Osteocyte (in vitro differentiated cells): Measurements from ENCODE around the gene EDAR. TPM values are rescaled to one million over a fixed set of nuclear protein-coding genes. Genes with fewer than 3 reads are reported as not detected.

Experiments used
- DNase-seq: peaks from one replicate; pipeline ENCODE4 v3.0.0; 2021; ENCODE audit warnings: mixed read lengths; ENCODE audit not compliant: unreplicated experiment; ENCODE audit errors: extremely low spot score
- H3K27ac Mint-ChIP-seq: one replicate; pipeline ENCODE4 v1.8.0; 2021; ENCODE audit warnings: mild to moderate bottlenecking, mixed read lengths; ENCODE audit not compliant: unreplicated experiment
- H3K27me3 Mint-ChIP-seq: one replicate; pipeline ENCODE4 v1.8.0; 2021; ENCODE audit warnings: mixed read lengths; ENCODE audit not compliant: unreplicated experiment
- H3K36me3 Mint-ChIP-seq: one replicate; pipeline ENCODE4 v1.8.0; 2021; ENCODE audit warnings: mixed read lengths; ENCODE audit not compliant: unreplicated experiment
- H3K4me1 Mint-ChIP-seq: one replicate; pipeline ENCODE4 v1.8.0; 2021; ENCODE audit warnings: mixed read lengths; ENCODE audit not compliant: unreplicated experiment
- H3K4me3 Mint-ChIP-seq: one replicate; pipeline ENCODE4 v1.8.0; 2021; ENCODE audit warnings: mild to moderate bottlenecking, moderate library complexity, mixed read lengths; ENCODE audit not compliant: unreplicated experiment
- H3K9me3 Mint-ChIP-seq: one replicate; pipeline ENCODE4 v1.8.0; 2021; ENCODE audit warnings: mixed read lengths; ENCODE audit not compliant: unreplicated experiment
- total RNA-seq: library from RNA; stranded (reverse); gene quantifications from 2 replicates; pipeline ENCODE4 v1.2.1, GENCODE V29; 2021
- TF ChIP-seq, protein P1 (sequence below): fragments of 200-600 bp; sonication (generic); IDR thresholded peaks from 2 replicates; pipeline ENCODE4 v1.5.0; 2021; ENCODE audit warnings: antibody characterized with exemption, mild to moderate bottlenecking, moderate library complexity

The EDAR gene
- total RNA-seq, 1 donor from 2014 or later = not detected

DNA sequence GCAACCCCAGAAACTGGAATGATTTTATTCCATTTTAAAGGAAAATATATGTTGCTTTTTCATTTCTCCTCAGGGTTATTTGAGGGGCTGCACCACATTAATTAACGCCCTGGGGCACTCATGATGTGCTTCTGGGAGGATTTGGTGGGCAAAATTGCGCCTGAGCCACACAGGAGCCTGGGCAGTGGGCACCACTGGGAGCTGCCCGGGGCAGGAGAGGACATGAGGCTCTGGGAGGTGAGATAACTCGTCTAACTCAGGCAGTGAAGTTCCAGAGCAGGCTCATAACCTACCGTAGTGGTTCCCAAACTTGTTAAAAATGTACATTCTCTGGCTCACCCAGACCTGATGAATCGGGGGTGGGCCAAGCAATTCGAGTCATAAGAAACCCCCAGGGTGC is 68.3 kb downstream of the EDAR start:
- Mint-ChIP-seq H3K4me3 (no peak overlapping the region), H3K36me3 (peaks cover 2% of the 10 kb centered on the region), H3K27ac (no peak overlapping the region), H3K27me3 (peaks cover 68% of the 10 kb centered on the region), H3K4me1 (no peaks in the 10 kb centered on the region), H3K9me3 (no peaks in the 10 kb centered on the region)
- no peak for DNase-seq
- TF ChIP-seq, protein P1, sequence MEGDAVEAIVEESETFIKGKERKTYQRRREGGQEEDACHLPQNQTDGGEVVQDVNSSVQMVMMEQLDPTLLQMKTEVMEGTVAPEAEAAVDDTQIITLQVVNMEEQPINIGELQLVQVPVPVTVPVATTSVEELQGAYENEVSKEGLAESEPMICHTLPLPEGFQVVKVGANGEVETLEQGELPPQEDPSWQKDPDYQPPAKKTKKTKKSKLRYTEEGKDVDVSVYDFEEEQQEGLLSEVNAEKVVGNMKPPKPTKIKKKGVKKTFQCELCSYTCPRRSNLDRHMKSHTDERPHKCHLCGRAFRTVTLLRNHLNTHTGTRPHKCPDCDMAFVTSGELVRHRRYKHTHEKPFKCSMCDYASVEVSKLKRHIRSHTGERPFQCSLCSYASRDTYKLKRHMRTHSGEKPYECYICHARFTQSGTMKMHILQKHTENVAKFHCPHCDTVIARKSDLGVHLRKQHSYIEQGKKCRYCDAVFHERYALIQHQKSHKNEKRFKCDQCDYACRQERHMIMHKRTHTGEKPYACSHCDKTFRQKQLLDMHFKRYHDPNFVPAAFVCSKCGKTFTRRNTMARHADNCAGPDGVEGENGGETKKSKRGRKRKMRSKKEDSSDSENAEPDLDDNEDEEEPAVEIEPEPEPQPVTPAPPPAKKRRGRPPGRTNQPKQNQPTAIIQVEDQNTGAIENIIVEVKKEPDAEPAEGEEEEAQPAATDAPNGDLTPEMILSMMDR = no peak

DNA sequence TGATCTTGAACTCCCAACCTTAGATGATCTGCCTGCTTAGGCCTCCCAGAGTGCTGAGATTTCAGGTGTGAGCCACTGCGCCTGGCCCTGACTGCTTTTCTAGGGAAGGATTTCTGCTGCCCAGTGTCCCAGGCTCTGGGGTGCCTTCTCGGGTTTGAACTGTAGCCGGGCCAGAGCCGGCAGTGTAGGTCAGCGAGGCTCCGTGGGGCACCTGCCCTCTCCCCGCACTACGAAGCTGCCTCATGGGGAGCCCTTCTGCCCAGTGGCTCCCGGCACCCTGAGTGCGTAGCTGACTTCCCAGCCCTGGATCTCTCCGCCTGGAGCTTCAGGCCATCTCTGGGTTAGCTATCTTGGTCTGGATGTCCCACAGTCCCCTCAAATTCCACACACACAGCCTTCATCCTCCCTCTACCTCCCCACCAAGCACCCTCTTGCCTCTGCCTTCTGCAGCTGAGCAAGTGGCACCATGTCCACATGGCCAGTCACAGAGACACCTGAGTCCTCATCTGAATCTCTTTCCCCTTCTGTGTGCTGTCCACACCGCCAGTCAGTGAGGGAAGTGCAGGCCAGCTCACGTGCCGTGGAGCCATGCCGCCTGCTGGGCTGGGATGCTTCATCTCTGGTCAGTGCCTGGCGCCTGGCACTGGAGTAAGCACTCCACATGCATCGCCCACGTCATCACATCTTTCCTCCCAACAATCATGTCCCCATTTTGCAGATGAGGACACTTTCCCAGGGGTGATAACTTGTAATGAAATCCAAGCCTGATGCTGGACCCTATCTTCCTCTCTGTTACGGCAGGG is 69.2 kb downstream of the EDAR start:
- no peak for DNase-seq
- no peaks in the 10 kb centered on the region for H3K4me1 Mint-ChIP-seq
- H3K36me3 Mint-ChIP-seq = peaks cover 2% of the 10 kb centered on the region
- H3K27ac Mint-ChIP-seq = no peak overlapping the region
- no peak overlapping the region for H3K4me3 Mint-ChIP-seq
- TF ChIP-seq, protein P1 = no peak
- H3K9me3 Mint-ChIP-seq = no peaks in the 10 kb centered on the region
- H3K27me3 Mint-ChIP-seq = peaks cover 62% of the 10 kb centered on the region

DNA sequence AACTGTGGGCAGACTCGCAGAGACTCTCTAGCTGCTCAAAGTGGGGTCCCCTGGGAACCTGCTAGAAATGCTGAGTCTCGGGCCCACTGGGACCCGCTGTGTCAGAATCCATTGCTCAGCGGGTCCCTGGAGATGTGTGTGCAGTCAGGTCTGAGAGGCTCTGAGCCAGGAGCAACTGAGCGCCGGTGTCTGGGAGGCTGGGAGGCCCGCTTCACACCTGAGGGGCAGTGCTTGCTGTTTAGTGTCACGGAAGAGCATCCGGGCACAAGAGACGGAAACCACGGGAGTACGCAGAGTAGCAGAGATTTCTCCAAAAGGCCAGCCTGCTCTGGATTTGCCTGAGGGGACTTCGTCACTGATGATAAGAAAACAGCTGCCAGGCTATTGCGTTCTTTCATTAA is 70.1 kb downstream of the EDAR start:
- TF ChIP-seq, protein P1 = no peak
- Mint-ChIP-seq H3K9me3 (no peaks in the 10 kb centered on the region), H3K36me3 (peaks cover 2% of the 10 kb centered on the region), H3K27ac (no peak overlapping the region), H3K4me1 (no peaks in the 10 kb centered on the region), H3K27me3 (peaks cover 55% of the 10 kb centered on the region), H3K4me3 (no peak overlapping the region)
- DNase-seq = no peak

DNA sequence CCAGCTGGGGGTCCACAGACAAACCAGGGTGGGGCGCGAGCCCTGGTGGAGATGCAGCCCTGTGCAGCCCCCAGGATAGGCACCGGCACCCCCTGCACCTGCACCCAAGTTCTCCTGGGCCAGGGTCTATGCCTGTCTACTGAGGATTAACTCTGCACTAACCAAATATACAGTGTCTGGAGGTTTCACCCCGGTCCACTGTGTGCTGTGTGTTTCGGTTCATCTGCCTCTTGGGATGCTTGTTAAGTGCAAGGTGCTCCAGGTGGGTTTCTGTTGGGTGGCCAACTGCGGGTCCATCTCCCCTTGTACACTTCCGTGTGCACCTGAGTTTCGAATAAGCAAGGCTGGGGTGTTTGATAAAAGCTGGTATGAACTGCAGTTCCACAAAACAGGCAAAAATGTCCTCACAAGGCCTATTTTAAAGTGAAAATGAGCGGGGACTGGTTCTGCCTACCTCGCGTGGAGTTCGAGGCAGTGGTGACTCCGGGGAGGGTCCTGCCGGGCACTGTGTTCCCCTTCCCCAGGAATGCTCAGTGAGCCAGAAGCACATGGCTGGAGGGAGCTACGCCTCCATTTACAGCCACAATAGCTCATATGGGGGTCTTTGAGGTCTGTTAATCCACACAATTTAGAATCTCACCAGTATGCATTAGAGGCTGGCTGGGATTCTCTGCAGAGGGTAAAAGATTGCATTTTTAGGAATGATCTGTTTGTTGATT is 70.7 kb downstream of the EDAR start:
- no peak overlapping the region for H3K27ac Mint-ChIP-seq
- DNase-seq = no peak
- peaks cover 55% of the 10 kb centered on the region for H3K27me3 Mint-ChIP-seq
- TF ChIP-seq, protein P1 = no peak
- peaks cover 2% of the 10 kb centered on the region for H3K36me3 Mint-ChIP-seq
- H3K9me3 Mint-ChIP-seq = no peaks in the 10 kb centered on the region
- no peaks in the 10 kb centered on the region for H3K4me1 Mint-ChIP-seq
- no peak overlapping the region for H3K4me3 Mint-ChIP-seq

DNA sequence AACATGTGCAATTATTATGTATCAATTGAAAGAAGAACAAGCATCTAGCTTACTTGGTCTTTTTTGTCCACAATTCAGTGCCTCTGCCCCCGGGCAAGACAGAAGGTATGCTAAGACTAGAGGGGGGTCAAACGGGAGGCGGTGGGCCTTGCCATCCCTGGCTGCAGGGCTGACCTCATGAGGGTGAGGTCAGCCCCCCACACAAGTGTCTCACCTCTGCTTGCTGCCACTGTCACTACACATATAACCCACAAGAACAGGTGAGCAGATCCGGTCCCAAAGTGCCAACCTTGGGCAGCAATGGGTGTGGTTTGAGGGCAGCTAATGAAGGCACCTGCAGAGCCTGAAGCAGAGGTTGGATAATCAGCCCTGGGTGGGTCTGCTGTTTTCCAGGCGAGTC is 71.5 kb downstream of the EDAR start:
- Mint-ChIP-seq H3K27ac (no peak overlapping the region), H3K27me3 (peaks cover 50% of the 10 kb centered on the region), H3K4me1 (no peaks in the 10 kb centered on the region)

More for the DNA sequence above, 71.5 kb downstream of the EDAR start:
- Mint-ChIP-seq H3K9me3 (no peaks in the 10 kb centered on the region), H3K36me3 (peaks cover 2% of the 10 kb centered on the region), H3K4me3 (no peak overlapping the region)
- no peak for DNase-seq
- TF ChIP-seq, protein P1 = no peak
